Loucy (cell line): ENCODE measurements around the gene SNX10.

Experiments
- H2AFZ ChIP-seq: fragments of 200-600 bp; sonication (generic); 2 replicates; pipeline ENCODE4 v1.6.0; 2016; ENCODE audit warnings: antibody characterized with exemption, mild to moderate bottlenecking, low read length, moderate library complexity
- H3F3A ChIP-seq: fragments of 200-600 bp; 2 replicates; pipeline ENCODE4 v1.6.0; 2016; ENCODE audit warnings: antibody characterized with exemption, low read depth, mild to moderate bottlenecking
- H3K27me3 ChIP-seq: fragments of 200-600 bp; sonication (generic); 2 replicates; pipeline ENCODE4 v1.6.1; 2014; ENCODE audit warnings: low read length, mild to moderate bottlenecking; ENCODE audit not compliant: insufficient read depth, poor library complexity, severe bottlenecking
- H3K36me3 ChIP-seq: fragments of 200-600 bp; sonication (generic); 2 replicates; pipeline ENCODE4 v1.6.1; 2016; ENCODE audit warnings: low read length; ENCODE audit not compliant: insufficient read depth
- H3K4me1 ChIP-seq: fragments of 200-600 bp; sonication (generic); 2 replicates; pipeline ENCODE4 v1.5.1; 2014; ENCODE audit warnings: low read length, mild to moderate bottlenecking; ENCODE audit not compliant: insufficient read depth, poor library complexity, severe bottlenecking
- H3K4me2 ChIP-seq: fragments of 200-600 bp; sonication (generic); 2 replicates; pipeline ENCODE4 v1.6.0; 2014; ENCODE audit warnings: antibody characterized with exemption, low read length, low read depth, mild to moderate bottlenecking; ENCODE audit not compliant: poor library complexity, severe bottlenecking
- H3K4me3 ChIP-seq: fragments of 200-600 bp; sonication (generic); 2 replicates; pipeline ENCODE4 v1.5.1; 2014; ENCODE audit warnings: low read length, mild to moderate bottlenecking, mixed read lengths; ENCODE audit not compliant: poor library complexity, severe bottlenecking
- H3K79me2 ChIP-seq: fragments of 200-600 bp; sonication (generic); 2 replicates; pipeline ENCODE4 v1.6.1; 2014; ENCODE audit warnings: low read length; ENCODE audit not compliant: insufficient read depth
- H3K9ac ChIP-seq: fragments of 200-600 bp; sonication (generic); 2 replicates; pipeline ENCODE4 v1.6.0; 2014; ENCODE audit warnings: mild to moderate bottlenecking, low read depth, low read length, moderate library complexity; ENCODE audit not compliant: poor library complexity, severe bottlenecking
- H3K9me2 ChIP-seq: fragments of 200-600 bp; sonication (generic); replicated peaks from 2 replicates; pipeline ENCODE4 v1.6.1; 2016; ENCODE audit warnings: low read depth, low read length, mixed read lengths
- H3K9me3 ChIP-seq: fragments of 200-600 bp; sonication (generic); 2 replicates; pipeline ENCODE4 v1.6.1; 2014; ENCODE audit warnings: mild to moderate bottlenecking, antibody characterized with exemption, low read length, low read depth; ENCODE audit not compliant: insufficient read depth
- H4K20me1 ChIP-seq: fragments of 200-600 bp; sonication (generic); 2 replicates; pipeline ENCODE4 v1.6.0; 2014; ENCODE audit warnings: antibody characterized with exemption, low read length, mild to moderate bottlenecking; ENCODE audit not compliant: insufficient read depth, poor library complexity, severe bottlenecking
- CTCF ChIP-seq: fragments of 200-600 bp; sonication (generic); conservative IDR thresholded peaks from 2 replicates; pipeline ENCODE4 v1.5.1; 2014; ENCODE audit warnings: mild to moderate bottlenecking, antibody characterized with exemption, low read length
- EZH2phosphoT487 ChIP-seq: fragments of 200-600 bp; IDR thresholded peaks from 2 replicates; pipeline ENCODE4 v1.6.1; 2018; ENCODE audit warnings: antibody characterized with exemption, mild to moderate bottlenecking, moderate library complexity, borderline replicate concordance

SNX10 gene

GRCh38 chr7:26328498-26329390, 37.1 kb downstream of the SNX10 start:
- H4K20me1 ChIP-seq: peaks cover under 1% of the 10 kb centered on the region
- no peaks in the 10 kb centered on the region; the same call in 1 of the 2 replicates for H3K36me3 ChIP-seq
- no peak overlapping the region for H3K9ac ChIP-seq
- H3K4me3 ChIP-seq: no peak overlapping the region
- H3K9me2 ChIP-seq: no peaks in the 10 kb centered on the region
- no peak overlapping the region for H3K4me2 ChIP-seq
- no peaks in the 10 kb centered on the region for H3F3A ChIP-seq
- H3K4me1 ChIP-seq: peaks cover 3% of the 10 kb centered on the region
- TF ChIP-seq CTCF (no peak; the same call in 1 of the 2 replicates), EZH2phosphoT487 (no peak)
- H3K27me3 ChIP-seq: no peaks in the 10 kb centered on the region
- peaks cover 7% of the 10 kb centered on the region; the same call in 1 of the 2 replicates for H3K79me2 ChIP-seq
- no peaks in the 10 kb centered on the region for H3K9me3 ChIP-seq
- H2AFZ ChIP-seq: no peak overlapping the region

GRCh38 chr7:26329520-26330255, 38.0 kb downstream of the SNX10 start:
- H3K4me2 ChIP-seq: no peak overlapping the region
- H3K9ac ChIP-seq: no peak overlapping the region
- no peak for TF ChIP-seq CTCF
- TF ChIP-seq EZH2phosphoT487: no peak
- H3F3A ChIP-seq: peaks cover 5% of the 10 kb centered on the region; the same call in 1 of the 2 replicates
- no peak overlapping the region for H2AFZ ChIP-seq
- no peak overlapping the region for H3K4me3 ChIP-seq
- H3K9me2 ChIP-seq: no peaks in the 10 kb centered on the region
- H3K36me3 ChIP-seq: no peaks in the 10 kb centered on the region; the same call in 1 of the 2 replicates
- peaks cover 12% of the 10 kb centered on the region for H3K4me1 ChIP-seq
- peaks cover 4% of the 10 kb centered on the region for H4K20me1 ChIP-seq
- H3K9me3 ChIP-seq: no peaks in the 10 kb centered on the region
- H3K79me2 ChIP-seq: peaks cover 9% of the 10 kb centered on the region; the same call in 1 of the 2 replicates
- no peaks in the 10 kb centered on the region for H3K27me3 ChIP-seq

- no peaks in the 10 kb centered on the region for H3K27me3 ChIP-seq
- no peak overlapping the region for H3K9ac ChIP-seq
- H2AFZ ChIP-seq: no peak overlapping the region
- TF ChIP-seq CTCF: no peak
- no peak for TF ChIP-seq EZH2phosphoT487
- peaks cover 18% of the 10 kb centered on the region; the same call in 1 of the 2 replicates for H3K79me2 ChIP-seq
- peaks cover 4% of the 10 kb centered on the region for H4K20me1 ChIP-seq
- H3K4me1 ChIP-seq: peaks cover 20% of the 10 kb centered on the region
- peaks cover 6% of the 10 kb centered on the region; the same call in 1 of the 2 replicates for H3F3A ChIP-seq
- H3K36me3 ChIP-seq: no peaks in the 10 kb centered on the region; the same call in 1 of the 2 replicates
- H3K9me3 ChIP-seq: no peaks in the 10 kb centered on the region
- H3K4me2 ChIP-seq: no peak overlapping the region
- no peaks in the 10 kb centered on the region for H3K9me2 ChIP-seq
- H3K4me3 ChIP-seq: no peak overlapping the region
Observed at GRCh38 chr7:26331113-26331512, 39.5 kb downstream of the SNX10 start.
